Sigmoid colon (tissue), 4 donors: ENCODE results near the gene EDDM13.
"Not testable (repeated sequence)": the region's sequence is repeated elsewhere in the genome, so short reads cannot be mapped to it uniquely, and the experiment has no call there.

ENCODE experiments used
- EP300 ChIP-seq, 4 donors: sonication (generic); formaldehyde crosslinking; IDR thresholded peaks; one replicate each; pipeline ENCODE4 v1.6.1; 2017; ENCODE audit warnings: antibody characterized with exemption in 4 of 4
- POLR2A ChIP-seq, 2 donors: fragments of 450-650 bp; IDR thresholded peaks; one replicate each; pipeline ENCODE4 v1.6.1; 2016; ENCODE audit warnings: antibody characterized with exemption in 2 of 2, mild to moderate bottlenecking in 2 of 2, moderate library complexity in 2 of 2
- POLR2AphosphoS5 ChIP-seq, 4 donors: sonication (generic); formaldehyde crosslinking; IDR thresholded peaks; one replicate each; pipeline ENCODE4 v1.6.1; 2017; ENCODE audit warnings: antibody characterized with exemption in 4 of 4
- TF ChIP-seq, protein P1 (sequence below), 4 experiments: fragments of 450-650 bp in 3 of 4; fragments of 200-600 bp in 1 of 4; IDR thresholded peaks; one replicate each; pipeline ENCODE4 v1.5.1; 2016 to 2019; ENCODE audit warnings: antibody characterized with exemption in 4 of 4, mild to moderate bottlenecking in 3 of 4, moderate library complexity in 2 of 4

DNA sequence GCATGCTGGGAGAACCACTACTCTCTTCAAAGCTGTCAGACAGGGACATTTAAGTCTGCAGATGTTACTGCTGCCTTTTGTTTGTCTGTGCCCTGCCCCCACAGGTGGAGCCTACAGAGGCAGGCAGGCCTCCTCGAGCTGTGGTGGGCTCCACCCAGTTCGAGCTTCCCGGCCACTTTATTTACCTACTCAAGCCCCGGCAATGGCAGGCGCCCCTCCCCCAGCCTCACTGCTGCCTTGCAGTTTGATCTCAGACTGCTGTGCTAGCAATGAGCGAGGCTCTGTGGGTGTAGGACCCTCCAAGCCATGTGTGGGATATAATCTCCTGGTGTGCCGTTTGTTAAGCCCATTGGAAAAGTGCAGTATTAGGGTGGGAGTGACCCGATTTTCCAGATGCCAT is 64.5 kb downstream of the EDDM13 start:
- TF ChIP-seq, protein P1, sequence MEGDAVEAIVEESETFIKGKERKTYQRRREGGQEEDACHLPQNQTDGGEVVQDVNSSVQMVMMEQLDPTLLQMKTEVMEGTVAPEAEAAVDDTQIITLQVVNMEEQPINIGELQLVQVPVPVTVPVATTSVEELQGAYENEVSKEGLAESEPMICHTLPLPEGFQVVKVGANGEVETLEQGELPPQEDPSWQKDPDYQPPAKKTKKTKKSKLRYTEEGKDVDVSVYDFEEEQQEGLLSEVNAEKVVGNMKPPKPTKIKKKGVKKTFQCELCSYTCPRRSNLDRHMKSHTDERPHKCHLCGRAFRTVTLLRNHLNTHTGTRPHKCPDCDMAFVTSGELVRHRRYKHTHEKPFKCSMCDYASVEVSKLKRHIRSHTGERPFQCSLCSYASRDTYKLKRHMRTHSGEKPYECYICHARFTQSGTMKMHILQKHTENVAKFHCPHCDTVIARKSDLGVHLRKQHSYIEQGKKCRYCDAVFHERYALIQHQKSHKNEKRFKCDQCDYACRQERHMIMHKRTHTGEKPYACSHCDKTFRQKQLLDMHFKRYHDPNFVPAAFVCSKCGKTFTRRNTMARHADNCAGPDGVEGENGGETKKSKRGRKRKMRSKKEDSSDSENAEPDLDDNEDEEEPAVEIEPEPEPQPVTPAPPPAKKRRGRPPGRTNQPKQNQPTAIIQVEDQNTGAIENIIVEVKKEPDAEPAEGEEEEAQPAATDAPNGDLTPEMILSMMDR (IDR thresholded peaks at IDR 0.05) = not testable (repeated sequence)
- TF ChIP-seq EP300, POLR2A, POLR2AphosphoS5 (IDR thresholded peaks at IDR 0.05): not testable (repeated sequence)
